GM12892 (cell line): ENCODE measurements around the gene ZG16.

Experiments used
- POLR2A ChIP-seq: IDR thresholded peaks from 2 replicates; pipeline ENCODE4 v1.6.1; 2011; ENCODE audit warnings: low read depth, low read length, control low read depth
- POLR2AphosphoS5 ChIP-seq: IDR thresholded peaks from 2 replicates; pipeline ENCODE4 v1.6.1; 2011; ENCODE audit warnings: low read depth, low read length, control low read depth
- TAF1 ChIP-seq: IDR thresholded peaks from 2 replicates; pipeline ENCODE4 v1.6.1; 2011; ENCODE audit warnings: low read depth, mild to moderate bottlenecking, control low read depth, low read length, borderline replicate concordance

DNA sequence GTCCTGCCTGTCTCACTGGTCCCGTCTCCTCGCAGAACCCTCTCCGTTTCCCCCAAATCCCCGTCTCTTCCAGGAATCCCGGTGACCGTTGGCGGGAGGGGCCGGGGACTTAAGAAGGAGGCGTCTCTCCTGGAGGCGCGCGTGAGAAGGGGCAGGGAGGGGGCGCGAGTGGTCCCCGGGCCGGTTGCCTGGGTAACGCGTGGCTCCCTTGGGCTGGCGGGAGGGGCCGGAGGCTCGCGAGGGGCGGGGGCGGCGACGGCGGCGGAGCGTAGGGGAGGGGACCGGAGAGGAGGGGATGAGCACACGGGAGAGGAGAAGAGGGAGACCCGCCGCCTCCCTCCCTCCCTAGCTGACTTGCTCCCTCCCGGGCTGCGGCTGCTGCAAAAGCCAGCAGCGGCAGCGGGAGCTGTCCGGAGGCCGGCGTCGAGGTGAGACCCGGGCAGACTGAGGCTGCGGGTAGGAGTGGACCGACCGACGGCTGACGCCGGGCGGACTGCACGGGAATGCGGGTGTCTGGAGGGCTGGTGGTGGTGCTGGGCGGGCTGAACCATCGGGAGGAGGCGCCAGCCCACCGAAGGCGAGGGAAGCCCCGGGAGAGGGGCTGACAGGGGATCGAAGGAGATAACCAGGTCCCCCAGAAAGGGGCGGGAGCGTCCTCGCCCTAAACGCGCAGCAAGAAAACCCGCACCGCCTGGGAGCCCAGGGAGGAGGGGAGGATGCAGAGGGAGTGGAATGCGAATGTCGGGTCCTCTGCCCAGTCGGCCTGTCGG, 34.0 kb downstream of the ZG16 start, which contains the start of gene PRRT2:
- TF ChIP-seq POLR2A (no peak), POLR2AphosphoS5 (no peak), TAF1 (no peak)
